Gastroesophageal sphincter (tissue), 3 donors: Measurements from ENCODE around the gene CLP1.

Experiments used
- POLR2A ChIP-seq, 2 donors: fragments of 450-650 bp; IDR thresholded peaks; one replicate each; pipeline ENCODE4 v1.6.1; 2017; ENCODE audit warnings: antibody characterized with exemption in 2 of 2, mild to moderate bottlenecking in 2 of 2, moderate library complexity in 1 of 2
- POLR2AphosphoS5 ChIP-seq: sonication (generic); formaldehyde crosslinking; IDR thresholded peaks from one replicate; pipeline ENCODE4 v1.6.1; 2017; ENCODE audit warnings: antibody characterized with exemption
- TF ChIP-seq, protein P1 (sequence below), 4 experiments: fragments of 200-600 bp in 2 of 4; fragments of 450-650 bp in 2 of 4; sonication (generic) in 1 of 4; IDR thresholded peaks; one replicate each; pipeline ENCODE4 v1.5.1; 2017 to 2019; ENCODE audit warnings: antibody characterized with exemption in 4 of 4, mild to moderate bottlenecking in 2 of 4, moderate library complexity in 2 of 4

DNA sequence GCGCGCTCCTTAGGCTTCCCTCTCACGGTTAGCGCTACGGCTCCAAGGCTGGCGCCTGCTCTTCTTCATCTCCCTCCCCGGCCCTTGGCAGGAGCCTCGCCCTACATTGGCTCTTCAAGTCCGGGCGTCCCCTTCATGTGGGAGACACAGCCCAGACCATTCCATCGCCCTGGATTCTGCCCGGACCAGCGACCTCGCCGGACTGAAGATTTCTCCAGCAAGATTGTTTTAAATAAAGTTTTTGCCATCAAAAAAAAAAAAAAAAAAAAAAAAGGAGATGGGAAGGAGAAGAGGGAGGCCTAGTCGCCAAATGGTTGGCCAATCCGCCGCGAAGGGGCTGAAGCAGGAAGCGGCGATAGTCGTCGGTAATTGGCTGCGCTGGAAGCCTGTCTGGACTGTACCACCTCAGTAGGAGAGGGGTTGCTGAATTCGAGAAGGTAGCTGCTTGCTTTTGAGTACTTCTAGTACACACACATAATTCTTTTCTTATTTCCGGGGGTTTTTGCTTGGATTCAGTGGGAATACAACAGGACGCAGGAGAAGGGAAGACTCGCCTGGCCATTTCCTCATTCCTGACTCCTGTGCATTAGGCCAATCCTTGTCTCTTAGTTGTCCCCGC lies 9.7 kb downstream of the CLP1 start:
- no peak for TF ChIP-seq POLR2A (IDR thresholded peaks at IDR 0.05)
- TF ChIP-seq, protein P1, sequence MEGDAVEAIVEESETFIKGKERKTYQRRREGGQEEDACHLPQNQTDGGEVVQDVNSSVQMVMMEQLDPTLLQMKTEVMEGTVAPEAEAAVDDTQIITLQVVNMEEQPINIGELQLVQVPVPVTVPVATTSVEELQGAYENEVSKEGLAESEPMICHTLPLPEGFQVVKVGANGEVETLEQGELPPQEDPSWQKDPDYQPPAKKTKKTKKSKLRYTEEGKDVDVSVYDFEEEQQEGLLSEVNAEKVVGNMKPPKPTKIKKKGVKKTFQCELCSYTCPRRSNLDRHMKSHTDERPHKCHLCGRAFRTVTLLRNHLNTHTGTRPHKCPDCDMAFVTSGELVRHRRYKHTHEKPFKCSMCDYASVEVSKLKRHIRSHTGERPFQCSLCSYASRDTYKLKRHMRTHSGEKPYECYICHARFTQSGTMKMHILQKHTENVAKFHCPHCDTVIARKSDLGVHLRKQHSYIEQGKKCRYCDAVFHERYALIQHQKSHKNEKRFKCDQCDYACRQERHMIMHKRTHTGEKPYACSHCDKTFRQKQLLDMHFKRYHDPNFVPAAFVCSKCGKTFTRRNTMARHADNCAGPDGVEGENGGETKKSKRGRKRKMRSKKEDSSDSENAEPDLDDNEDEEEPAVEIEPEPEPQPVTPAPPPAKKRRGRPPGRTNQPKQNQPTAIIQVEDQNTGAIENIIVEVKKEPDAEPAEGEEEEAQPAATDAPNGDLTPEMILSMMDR (IDR thresholded peaks at IDR 0.05), result no peak
- no peak for TF ChIP-seq POLR2AphosphoS5
